NB4 (cell line): ENCODE measurements around the gene ITGA11.

Experiments
- MAX ChIP-seq: IDR thresholded peaks from 2 replicates; pipeline ENCODE4 v1.6.1; 2011; ENCODE audit warnings: low read depth, low read length
- MYC ChIP-seq: IDR thresholded peaks from 2 replicates; pipeline ENCODE4 v1.6.1; 2011; ENCODE audit warnings: low read depth, low read length
- POLR2A ChIP-seq: IDR thresholded peaks from 2 replicates; pipeline ENCODE4 v1.6.1; 2011; ENCODE audit warnings: mild to moderate bottlenecking; ENCODE audit not compliant: insufficient read length; ENCODE audit errors: extremely low read depth
- TF ChIP-seq, protein P1 (sequence below): IDR thresholded peaks from one replicate; pipeline ENCODE4 v1.5.1; 2012; ENCODE audit warnings: low read depth, low read length

DNA sequence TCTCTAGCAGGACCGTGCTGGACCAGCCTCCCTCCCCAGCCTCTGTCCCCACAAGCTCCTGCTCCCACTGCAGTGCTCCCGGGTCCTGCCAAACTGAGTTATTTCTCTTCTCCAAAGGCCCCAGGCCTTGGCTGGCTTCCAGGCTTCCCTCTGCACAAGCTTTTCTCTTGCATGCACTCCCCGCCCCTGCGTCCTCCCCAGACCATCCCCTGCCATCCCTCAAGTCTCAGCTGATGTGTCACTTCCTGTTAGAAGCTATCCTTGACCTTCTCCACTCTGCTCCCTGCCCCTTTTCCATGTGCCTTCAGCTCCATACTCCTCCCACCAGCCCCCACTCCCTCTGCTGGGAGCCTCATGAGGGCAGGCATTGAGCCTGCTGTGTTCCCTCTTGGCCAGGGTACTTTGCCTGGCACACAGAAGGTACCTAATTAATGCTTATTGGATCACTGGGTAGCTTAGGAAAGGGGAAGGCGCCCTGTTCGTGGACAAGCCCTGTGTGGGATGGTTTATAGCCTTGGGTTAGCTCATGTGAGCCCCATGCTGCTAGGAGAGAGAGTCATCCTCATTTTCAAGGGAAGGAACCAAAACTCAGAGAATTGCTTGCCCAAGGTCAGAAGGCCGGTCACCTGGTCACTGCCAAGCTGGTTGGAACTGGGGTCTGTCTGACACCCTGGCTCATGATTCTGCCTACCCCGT is 98.0 kb downstream of the ITGA11 start:
- TF ChIP-seq, protein P1, sequence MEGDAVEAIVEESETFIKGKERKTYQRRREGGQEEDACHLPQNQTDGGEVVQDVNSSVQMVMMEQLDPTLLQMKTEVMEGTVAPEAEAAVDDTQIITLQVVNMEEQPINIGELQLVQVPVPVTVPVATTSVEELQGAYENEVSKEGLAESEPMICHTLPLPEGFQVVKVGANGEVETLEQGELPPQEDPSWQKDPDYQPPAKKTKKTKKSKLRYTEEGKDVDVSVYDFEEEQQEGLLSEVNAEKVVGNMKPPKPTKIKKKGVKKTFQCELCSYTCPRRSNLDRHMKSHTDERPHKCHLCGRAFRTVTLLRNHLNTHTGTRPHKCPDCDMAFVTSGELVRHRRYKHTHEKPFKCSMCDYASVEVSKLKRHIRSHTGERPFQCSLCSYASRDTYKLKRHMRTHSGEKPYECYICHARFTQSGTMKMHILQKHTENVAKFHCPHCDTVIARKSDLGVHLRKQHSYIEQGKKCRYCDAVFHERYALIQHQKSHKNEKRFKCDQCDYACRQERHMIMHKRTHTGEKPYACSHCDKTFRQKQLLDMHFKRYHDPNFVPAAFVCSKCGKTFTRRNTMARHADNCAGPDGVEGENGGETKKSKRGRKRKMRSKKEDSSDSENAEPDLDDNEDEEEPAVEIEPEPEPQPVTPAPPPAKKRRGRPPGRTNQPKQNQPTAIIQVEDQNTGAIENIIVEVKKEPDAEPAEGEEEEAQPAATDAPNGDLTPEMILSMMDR = no peak
- TF ChIP-seq POLR2A (no peak), MYC (no peak), MAX (no peak)
